Fibroblast of gingiva (primary cell): ENCODE results near the gene AK9.
"Not testable (repeated sequence)": the region's sequence is repeated elsewhere in the genome, so short reads cannot be mapped to it uniquely, and the experiment has no call there.

Experiments used
- DNase-seq: peaks from one replicate; pipeline ENCODE4 v3.0.0-alpha.2; 2011; ENCODE audit warnings: low read depth

AK9 gene

GRCh38 chr6:109480993-109481480, 210.0 kb downstream of the AK9 start:
- DNase-seq, result no peak

- no peak for DNase-seq
Measured at GRCh38 chr6:109478841-109479624, 212.0 kb downstream of the AK9 start.

GRCh38 chr6:109478222-109478805, 212.7 kb downstream of the AK9 start:
- DNase-seq, result peak; percentile 74

- no peak for DNase-seq
Measured at GRCh38 chr6:109477725-109478124, 213.3 kb downstream of the AK9 start.

- no peak for DNase-seq
Measured at GRCh38 chr6:109477184-109477583, 213.8 kb downstream of the AK9 start.

GRCh38 chr6:109475625-109476024, 215.4 kb downstream of the AK9 start:
- DNase-seq, result no peak

GRCh38 chr6:109474995-109475394, 216.0 kb downstream of the AK9 start:
- DNase-seq, result no peak

GRCh38 chr6:109473120-109473519, 217.9 kb downstream of the AK9 start:
- no peak for DNase-seq

- DNase-seq, result no peak
Measured at GRCh38 chr6:109472132-109472995, 218.6 kb downstream of the AK9 start.

- DNase-seq, result no peak
Measured at GRCh38 chr6:109471105-109471810, 219.7 kb downstream of the AK9 start.

GRCh38 chr6:109469591-109470189, 221.3 kb downstream of the AK9 start:
- no peak for DNase-seq

GRCh38 chr6:109467696-109468095, 223.3 kb downstream of the AK9 start:
- peak; percentile 18 for DNase-seq

- no peak for DNase-seq
Measured at GRCh38 chr6:109466212-109466923, 224.6 kb downstream of the AK9 start.

GRCh38 chr6:109465772-109466171, 225.2 kb downstream of the AK9 start:
- DNase-seq, result no peak

- DNase-seq, result no peak
Measured at GRCh38 chr6:109461733-109462526, 229.1 kb downstream of the AK9 start.

GRCh38 chr6:109461205-109461604, 229.8 kb downstream of the AK9 start:
- not testable (repeated sequence) for DNase-seq

GRCh38 chr6:109460161-109460829, 230.7 kb downstream of the AK9 start:
- DNase-seq, result no peak

GRCh38 chr6:109458774-109459531, 232.0 kb downstream of the AK9 start:
- no peak for DNase-seq

- DNase-seq, result no peak
Measured at GRCh38 chr6:109457562-109457996, 233.4 kb downstream of the AK9 start.
